Tibial artery (tissue), 4 donors: ENCODE results near the gene ASIC2.

Source experiments
- DNase-seq, 2 donors: peaks; one replicate each; pipeline ENCODE4 v3.0.0-alpha.2; 2019
- H3K27ac ChIP-seq, 2 donors: fragments of 200-600 bp; sonication (generic) in 1 of 2; 1 replicate in 1 of 2; 2 replicates in 1 of 2; pipeline ENCODE4 v1.5.1; 2018 to 2019; ENCODE audit warnings: mild to moderate bottlenecking in 1 of 2
- H3K27me3 ChIP-seq, 2 donors: fragments of 200-600 bp; sonication (generic) in 1 of 2; one replicate each; pipeline versions ENCODE4 v1.5.1 to v1.6.0; 2016 to 2019
- H3K36me3 ChIP-seq, 3 donors: fragments of 200-600 bp; sonication (generic) in 2 of 3; one replicate each; pipeline ENCODE4 v1.5.1; 2016 to 2019; ENCODE audit warnings: mild to moderate bottlenecking in 2 of 3
- H3K4me1 ChIP-seq, 4 donors: fragments of 200-600 bp; sonication (generic) in 2 of 4; 1 replicate in 3 of 4; 2 replicates in 1 of 4; pipeline ENCODE4 v1.5.1; 2016 to 2019
- H3K4me3 ChIP-seq, 2 donors: fragments of 200-600 bp; sonication (generic) in 1 of 2; 1 replicate in 1 of 2; 2 replicates in 1 of 2; pipeline ENCODE4 v1.5.1; 2018 to 2019; ENCODE audit warnings: mild to moderate bottlenecking in 2 of 2
- H3K9me3 ChIP-seq, 3 donors: fragments of 200-600 bp; sonication (generic) in 1 of 3; one replicate each; pipeline ENCODE4 v1.5.1; 2016 to 2019
- CTCF ChIP-seq, 2 experiments: fragments of 200-600 bp in 1 of 2; fragments of 450-650 bp in 1 of 2; IDR thresholded peaks; one replicate each; pipeline ENCODE4 v1.5.1; 2017 to 2019; ENCODE audit warnings: antibody characterized with exemption in 2 of 2, mild to moderate bottlenecking in 1 of 2, moderate library complexity in 1 of 2
- intact Hi-C: fragments of 100-400 bp; cut with DNase I; formaldehyde crosslinking; loops from one replicate; pipeline ENCODE4 v1.15.0; 2023; ENCODE audit warnings: low total_unique reads

ASIC2 gene

DNA sequence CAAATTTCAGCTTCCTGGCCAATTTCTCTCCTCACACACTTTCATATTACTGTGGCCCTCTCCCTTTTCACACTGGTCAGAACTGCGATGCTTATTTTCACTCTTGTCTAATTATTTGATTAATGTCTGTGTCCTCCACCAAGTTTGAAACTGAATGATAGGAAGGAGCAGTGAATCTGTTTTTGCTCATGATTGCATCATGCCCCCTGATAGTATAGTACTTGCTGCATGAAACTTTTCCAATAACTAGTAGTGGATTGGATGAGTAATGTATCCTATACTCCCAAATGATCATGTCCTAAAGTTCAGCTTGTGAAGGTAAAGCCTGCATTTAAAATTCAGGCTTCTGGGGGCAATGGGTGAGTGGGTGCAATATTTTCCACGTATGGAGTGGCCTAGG lies 121.2 kb downstream of the ASIC2 start:
- Histone ChIP-seq H3K27ac (no peak overlapping the region), H3K36me3 (no peaks in the 10 kb centered on the region), H3K4me1 (peaks cover 0 to 14% (median 0%) of the 10 kb centered on the region in 4 donors), H3K27me3 (peaks cover 0 to 8% of the 10 kb centered on the region in 2 donors), H3K4me3 (no peak overlapping the region), H3K9me3 (no peaks in the 10 kb centered on the region)
- DNase-seq = no peak
- no peak for TF ChIP-seq CTCF (IDR thresholded peaks at IDR 0.05)
- intact Hi-C loops = no loop called here

DNA sequence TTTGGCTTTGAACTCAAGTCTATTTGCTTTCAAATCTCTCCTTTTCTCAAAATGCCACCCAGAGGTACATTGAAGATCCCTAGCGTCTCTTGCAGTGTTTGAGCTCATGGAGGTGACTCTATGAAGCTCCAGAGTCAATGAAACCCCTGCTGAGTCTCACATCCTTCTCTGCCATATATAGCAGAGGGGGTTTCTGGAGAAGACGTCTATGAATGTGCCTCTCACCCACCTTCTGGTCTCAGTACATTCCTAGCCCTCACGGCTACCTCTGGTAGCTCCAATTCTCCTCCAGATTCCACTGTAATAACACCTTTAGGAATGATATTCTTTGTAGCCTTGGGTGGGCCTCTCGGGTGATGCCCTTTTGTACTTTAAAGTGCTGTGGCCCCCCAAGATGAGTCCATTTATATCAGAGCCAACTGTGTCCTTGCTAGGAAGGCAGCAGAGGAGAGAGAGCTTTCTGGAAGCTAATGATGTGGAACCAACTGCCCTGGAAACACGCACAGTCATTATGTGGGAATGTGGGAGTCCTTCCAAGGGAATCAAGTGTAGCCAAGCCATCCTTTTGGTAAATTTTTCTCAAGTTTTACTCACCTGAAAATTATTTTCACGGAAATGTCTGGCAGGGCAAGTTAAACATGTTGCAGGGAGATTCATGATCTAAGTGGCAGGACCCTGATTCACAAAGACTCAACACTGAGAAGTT lies 123.4 kb downstream of the ASIC2 start:
- Histone ChIP-seq H3K4me3 (no peak overlapping the region), H3K27ac (no peak overlapping the region), H3K27me3 (peaks cover 0 to 2% of the 10 kb centered on the region in 2 donors), H3K4me1 (peaks cover 0 to 7% (median 0%) of the 10 kb centered on the region in 4 donors), H3K36me3 (no peaks in the 10 kb centered on the region), H3K9me3 (no peaks in the 10 kb centered on the region)
- intact Hi-C loops = no loop called here
- no peak for DNase-seq
- TF ChIP-seq CTCF (IDR thresholded peaks at IDR 0.05) = no peak

GRCh38 chr17:33167736-33168135 lies 125.4 kb downstream of the ASIC2 start:
- intact Hi-C loops = no loop called here
- no peak overlapping the region for H3K27ac ChIP-seq
- peaks cover 0 to 7% (median 3%) of the 10 kb centered on the region in 4 donors for H3K4me1 ChIP-seq
- no peak overlapping the region for H3K4me3 ChIP-seq
- no peak for DNase-seq
- H3K9me3 ChIP-seq = no peaks in the 10 kb centered on the region
- TF ChIP-seq CTCF (IDR thresholded peaks at IDR 0.05) = no peak
- peaks cover 0 to 2% of the 10 kb centered on the region in 2 donors for H3K27me3 ChIP-seq
- no peaks in the 10 kb centered on the region for H3K36me3 ChIP-seq

DNA sequence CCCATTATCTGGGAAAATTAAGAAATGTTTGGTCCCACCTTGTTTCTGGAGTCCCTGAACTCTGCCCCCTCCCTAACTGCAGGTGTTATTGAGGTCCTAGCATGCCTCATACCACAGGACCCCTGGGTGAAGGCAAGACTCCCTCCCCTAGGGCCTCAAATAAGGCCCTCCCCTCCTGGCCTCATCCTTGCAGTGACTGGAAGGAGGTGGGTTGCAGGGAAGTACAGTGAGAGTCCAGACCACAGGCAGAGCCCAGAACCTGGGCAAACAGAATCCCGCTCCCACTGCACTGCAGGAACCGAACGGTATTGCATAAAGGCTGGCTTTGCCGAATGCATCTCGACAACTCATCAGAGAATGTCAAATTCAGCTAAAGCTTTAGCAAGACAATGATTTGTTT lies 126.6 kb downstream of the ASIC2 start:
- no peak for TF ChIP-seq CTCF (IDR thresholded peaks at IDR 0.05)
- Histone ChIP-seq H3K4me3 (no peak overlapping the region), H3K9me3 (no peaks in the 10 kb centered on the region), H3K27me3 (peaks cover 0 to 2% of the 10 kb centered on the region in 2 donors), H3K4me1 (peaks cover 0 to 7% (median 3%) of the 10 kb centered on the region in 4 donors), H3K36me3 (no peaks in the 10 kb centered on the region), H3K27ac (no peak overlapping the region)
- no peak for DNase-seq
- intact Hi-C loops = no loop called here

DNA sequence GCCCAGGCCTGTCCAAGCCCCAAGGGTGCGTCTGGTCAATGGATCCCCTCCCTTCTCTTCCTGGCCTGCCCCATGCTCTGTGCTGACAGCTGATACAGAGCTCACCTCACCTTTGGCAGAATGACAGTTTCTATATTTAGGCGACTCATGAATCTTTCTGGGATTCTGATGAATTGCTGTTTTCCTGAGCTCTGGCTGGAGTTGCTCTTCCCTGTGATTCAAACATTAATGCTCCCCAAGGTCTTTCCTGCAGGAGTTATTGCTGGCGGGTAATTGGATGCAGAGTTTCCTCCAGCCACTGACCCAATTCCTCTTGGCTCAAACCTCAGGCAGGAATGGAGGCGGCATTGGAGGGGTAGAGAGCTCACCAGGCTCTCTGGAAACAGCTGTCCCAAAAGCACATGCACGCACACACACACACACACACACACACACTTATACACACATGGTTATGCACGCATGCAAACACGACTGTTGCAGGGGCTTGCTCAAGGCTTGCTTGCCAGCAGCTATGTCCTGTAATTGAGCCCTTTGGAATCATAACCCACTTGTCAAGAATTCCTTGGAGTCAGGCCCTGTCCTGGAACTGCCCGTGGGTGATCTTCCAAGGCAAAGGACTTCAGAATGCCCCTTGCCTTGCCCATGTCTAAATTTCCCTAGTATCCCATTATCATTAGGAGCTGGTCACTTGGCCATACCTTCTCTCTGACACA lies 128.8 kb downstream of the ASIC2 start:
- Histone ChIP-seq H3K27me3 (peaks cover 0 to 2% of the 10 kb centered on the region in 2 donors), H3K4me3 (no peak overlapping the region), H3K36me3 (no peaks in the 10 kb centered on the region), H3K4me1 (peaks cover 0 to 6% (median 0%) of the 10 kb centered on the region in 4 donors), H3K27ac (no peak overlapping the region), H3K9me3 (no peaks in the 10 kb centered on the region)
- TF ChIP-seq CTCF (IDR thresholded peaks at IDR 0.05) = no peak
- intact Hi-C loops = no loop called here
- no peak for DNase-seq
